HG03521 (cell line): ENCODE measurements around the gene GPX4.
A peak's percentile ranks its signal among the peaks of the same experiment; 100 is the strongest.

Experiments
- ATAC-seq: cut with Tn5 transposase; IDR thresholded peaks from one replicate; pipeline ENCODE4 v1.9.1; 2021; ENCODE audit warnings: mild to moderate bottlenecking, moderate library complexity; ENCODE audit not compliant: unreplicated experiment

Gene GPX4

GRCh38 chr19:1129535-1129934 is 25.7 kb downstream of the GPX4 start:
- ATAC-seq = no peak

DNA sequence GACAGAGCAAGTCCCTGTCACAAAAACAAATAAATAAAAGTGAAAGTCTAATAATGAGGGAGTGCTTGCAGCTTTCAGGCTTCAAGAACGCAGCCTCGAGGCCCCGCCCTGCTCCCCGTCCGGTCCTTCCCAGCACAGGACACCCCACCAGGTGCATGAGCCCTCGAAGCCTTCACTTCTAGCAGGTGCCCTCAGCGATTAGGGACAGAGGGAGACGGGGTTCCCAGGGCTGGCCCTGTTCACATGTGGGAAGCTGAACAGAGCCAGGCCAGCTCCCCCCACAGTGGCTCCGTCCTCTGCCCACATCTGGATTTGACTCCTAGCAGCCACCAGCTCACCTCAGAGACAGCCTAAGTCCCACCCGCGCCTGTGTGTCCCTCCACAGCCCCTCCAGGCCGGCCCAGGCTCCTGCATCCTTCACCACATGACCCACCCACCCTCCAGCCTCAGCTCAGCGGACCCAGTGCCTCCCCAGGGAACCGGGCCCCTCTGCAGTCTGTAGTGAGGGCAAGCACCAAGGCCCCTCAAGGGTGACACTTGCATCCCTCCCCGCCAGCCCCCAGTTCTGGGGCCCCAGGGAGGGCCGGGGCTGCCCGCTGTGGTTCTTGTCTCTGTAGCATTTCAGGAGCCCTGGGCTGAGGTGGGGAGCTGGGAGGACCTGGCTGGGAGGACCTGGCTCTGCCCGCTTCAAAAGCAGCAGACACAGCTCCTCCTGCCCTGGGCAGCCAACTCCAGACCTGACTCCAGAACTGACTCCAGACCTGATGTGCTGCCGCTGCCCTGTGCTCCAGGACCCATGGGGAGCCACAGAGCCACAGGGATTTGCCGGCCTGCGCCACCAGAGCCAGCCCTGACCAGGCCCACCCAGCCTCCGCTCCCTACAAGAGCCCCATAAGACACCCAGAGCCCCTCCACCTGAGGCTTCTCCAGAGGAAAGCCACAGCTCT is 27.2 kb downstream of the GPX4 start:
- no peak for ATAC-seq

- peak; percentile 31 for ATAC-seq
These were observed 28.1 kb downstream of the GPX4 start for GRCh38 chr19:1131718-1132551.

- peak; percentile 5 for ATAC-seq
These were observed 29.0 kb downstream of the GPX4 start for GRCh38 chr19:1132552-1133383.

DNA sequence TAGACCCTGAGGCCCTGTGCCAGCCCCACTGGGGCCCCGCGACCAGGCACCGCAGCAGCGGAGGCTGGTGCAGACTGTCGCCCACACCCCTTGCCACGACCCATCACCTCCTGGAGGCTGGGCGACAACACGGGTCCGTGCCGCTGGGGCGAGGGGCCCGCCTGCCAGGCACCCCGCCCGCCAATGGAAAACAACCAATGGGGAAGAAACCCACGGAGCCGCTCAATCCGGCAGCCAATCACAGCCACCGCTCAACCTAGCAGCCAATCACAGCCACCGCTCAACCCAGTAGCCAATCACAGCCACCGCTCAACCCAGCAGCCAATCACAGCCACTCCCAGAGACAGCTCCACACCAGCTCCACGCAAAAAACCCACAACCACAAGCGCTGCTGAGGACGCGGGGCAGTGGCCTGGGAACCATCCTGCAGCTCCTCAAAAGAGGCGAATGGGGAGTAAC is 29.7 kb downstream of the GPX4 start:
- ATAC-seq = peak; percentile 55

DNA sequence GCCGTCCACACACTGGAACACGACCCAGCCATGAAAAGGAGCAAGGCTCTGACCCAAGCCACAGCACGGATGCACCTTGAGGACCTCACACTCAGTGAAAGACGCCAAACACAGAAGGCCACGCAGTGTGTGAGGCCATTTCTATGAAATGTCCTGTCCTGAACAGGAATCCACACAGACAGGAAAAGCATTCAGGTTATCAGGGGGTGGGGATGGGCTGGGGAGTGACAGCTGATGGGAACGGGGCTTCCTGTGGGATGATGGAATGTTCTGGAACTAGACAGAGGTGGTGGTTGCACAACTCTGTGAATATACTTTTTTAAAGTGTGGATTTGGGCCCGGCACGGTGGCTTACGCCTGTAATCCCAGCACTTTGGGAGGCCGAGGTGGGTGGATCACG is 30.6 kb downstream of the GPX4 start:
- no peak for ATAC-seq

- ATAC-seq = no peak
These were observed 31.7 kb downstream of the GPX4 start for GRCh38 chr19:1135454-1135853.

DNA sequence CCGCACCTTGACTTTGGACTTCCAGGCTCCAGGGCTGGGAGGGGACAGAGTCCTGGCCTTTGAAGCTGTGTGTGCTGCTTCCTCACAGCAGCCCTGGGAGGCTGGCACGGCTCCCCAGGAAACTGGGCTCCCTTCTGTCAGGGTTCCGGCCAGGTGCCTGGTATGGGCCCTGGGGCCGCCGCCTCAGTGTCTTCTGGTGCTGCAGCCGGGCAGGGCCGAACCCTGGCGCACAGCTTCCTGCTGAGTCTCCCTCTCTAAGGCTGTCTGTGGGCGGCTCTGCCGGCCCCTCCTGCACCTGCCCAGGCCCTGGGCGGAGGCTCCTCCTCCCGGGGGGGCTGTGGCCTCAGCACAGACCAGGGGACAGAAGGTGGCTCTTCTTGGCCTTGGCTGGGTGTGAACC is 32.4 kb downstream of the GPX4 start:
- ATAC-seq = no peak

DNA sequence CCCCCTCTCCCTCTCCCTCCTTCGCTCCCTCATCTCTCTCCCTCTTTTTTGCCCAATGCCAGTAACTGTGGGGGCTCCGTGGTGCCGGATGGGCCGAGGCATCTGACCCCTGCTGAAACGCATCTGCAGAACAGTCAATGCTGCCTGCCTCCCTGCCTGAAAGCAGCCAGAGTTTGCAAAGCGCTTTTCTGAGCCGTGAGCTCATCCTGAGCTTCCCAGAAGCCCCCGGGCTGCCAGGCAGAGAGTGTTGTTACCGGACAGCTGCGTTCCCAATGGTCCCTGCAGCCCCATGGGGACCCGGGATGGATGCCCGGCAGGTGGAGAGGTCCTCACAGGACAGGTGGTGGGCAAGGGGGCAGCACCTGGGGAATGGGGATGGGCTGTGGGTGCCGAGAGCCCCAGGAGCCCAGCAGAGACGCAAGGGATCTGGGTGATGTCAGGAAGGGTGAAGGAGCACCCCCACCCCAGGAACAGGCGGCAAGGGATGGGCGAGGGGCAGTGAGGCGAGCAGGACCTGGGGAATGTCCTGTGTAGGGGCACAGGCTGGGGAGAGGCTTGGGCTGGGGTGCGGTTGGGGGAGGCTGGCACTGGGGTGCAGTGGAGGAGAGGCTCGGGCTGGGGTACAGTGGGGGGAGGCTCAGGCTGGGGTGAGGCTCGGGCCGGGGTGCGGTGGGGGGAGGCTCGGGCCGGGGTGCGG is 33.0 kb downstream of the GPX4 start:
- ATAC-seq = no peak

GRCh38 chr19:1138121-1138520 is 34.3 kb downstream of the GPX4 start:
- ATAC-seq = no peak

- ATAC-seq = no peak
These were observed 35.3 kb downstream of the GPX4 start for GRCh38 chr19:1139126-1139525.

GRCh38 chr19:1140272-1141027 is 36.7 kb downstream of the GPX4 start:
- no peak for ATAC-seq

GRCh38 chr19:1141944-1142343 is 38.1 kb downstream of the GPX4 start:
- no peak for ATAC-seq

GRCh38 chr19:1143828-1144399 is 40.1 kb downstream of the GPX4 start:
- no peak for ATAC-seq

DNA sequence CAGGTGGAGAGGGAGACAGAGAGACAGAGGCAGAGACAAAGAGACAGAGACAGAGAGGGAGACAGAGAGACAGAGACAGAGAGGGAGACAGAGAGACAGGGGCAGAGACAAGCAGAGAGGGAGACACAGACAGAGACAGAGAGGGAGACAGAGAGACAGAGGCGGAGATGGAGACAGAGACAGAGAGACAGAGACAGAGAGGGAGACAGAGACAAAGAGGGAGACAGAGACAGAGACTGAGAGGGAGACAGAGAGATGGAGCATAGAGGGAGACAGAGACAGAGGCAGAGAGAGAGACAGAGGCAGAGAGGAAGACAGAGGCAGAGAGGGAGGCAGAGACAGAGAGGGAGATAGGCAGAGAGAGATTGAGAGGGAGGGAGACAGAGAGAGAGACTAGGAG is 40.9 kb downstream of the GPX4 start:
- no peak for ATAC-seq

- ATAC-seq = no peak
These were observed 42.0 kb downstream of the GPX4 start for GRCh38 chr19:1145635-1146411.

- no peak for ATAC-seq
These were observed 42.6 kb downstream of the GPX4 start for GRCh38 chr19:1146412-1146699.

DNA sequence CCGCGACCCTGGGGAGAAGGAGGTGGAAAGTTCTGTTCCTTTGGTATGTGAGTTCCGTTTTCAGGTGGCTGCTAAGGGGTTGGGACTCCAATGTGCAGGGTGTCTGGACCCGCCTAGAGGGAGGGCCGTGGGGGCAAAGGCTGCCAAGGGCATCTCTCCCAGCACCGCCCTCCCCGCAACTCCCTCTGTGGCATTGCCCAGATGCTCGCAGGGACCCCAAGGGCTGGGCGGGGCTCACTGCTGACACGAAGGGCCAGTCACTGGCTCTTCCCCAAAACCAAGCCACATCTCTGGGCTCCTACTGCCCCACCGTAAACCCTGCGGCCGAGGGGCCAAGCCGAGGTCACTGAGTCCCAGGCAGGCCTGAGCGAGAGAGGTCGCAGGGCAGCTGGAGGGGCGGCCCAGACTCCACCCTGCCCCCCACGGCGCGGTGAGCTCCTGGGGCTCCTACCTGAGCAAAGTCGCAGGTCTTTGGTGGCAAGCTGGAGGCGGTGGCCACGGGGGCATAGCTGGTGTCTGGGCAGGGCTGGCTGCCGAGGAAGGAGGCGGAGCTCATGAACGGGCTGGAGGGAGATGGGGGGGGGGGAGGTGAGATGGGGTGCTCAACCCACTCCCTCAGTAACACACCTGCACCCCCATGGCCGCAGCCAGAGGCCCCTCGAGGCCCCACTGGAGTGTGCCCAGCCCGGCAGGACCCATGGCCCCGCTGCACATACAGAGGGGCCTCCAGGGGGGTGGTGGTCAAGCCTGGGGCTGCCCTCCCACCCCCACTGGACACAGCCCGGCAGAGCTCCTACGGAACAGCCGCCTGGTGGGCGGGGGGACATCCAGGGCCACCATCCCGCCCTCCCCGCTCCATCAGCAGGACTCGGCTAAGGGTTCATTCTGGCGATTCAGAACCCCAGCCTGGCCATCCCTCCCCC is 43.3 kb downstream of the GPX4 start:
- ATAC-seq = no peak
